IMR-90 (cell line): ENCODE data around the gene NT5C3A. TPM values are rescaled to one million over a fixed set of nuclear protein-coding genes. Genes with fewer than 3 reads are reported as not detected.
"Not testable (repeated sequence)": the region's sequence is repeated elsewhere in the genome, so short reads cannot be mapped to it uniquely, and the experiment has no call there.

ENCODE experiments used
- ATAC-seq: fragments of 200-7000 bp; cut with Tn5 transposase; 2 replicates; pipeline ENCODE4 v1.9.1; 2020; ENCODE audit warnings: low read depth, mild to moderate bottlenecking, moderate library complexity
- BruUV-seq: library from RNA; stranded (reverse); fragments of 400-500 nt; replicated peaks from 2 replicates; lab custom pipeline; 2021; lab: Mats Ljungman, UMichigan
- CTCF ChIA-PET: fragments of 300-600 bp; formaldehyde crosslinking; extraction: SDS; loops from one replicate; lab custom pipeline; 2021; ENCODE audit warnings: antibody characterized with exemption; lab: Yijun Ruan, JAX
- POLR2A ChIA-PET: fragments of 300-600 bp; sonication (Branson Sonifier 250); formaldehyde crosslinking; loops from one replicate; lab custom pipeline; 2022; ENCODE audit warnings: antibody characterized with exemption; ENCODE audit not compliant: unreplicated experiment; lab: Charles Lee
- DNase-seq: peaks from one replicate; pipeline ENCODE4 v3.0.0; 2013
- H2AFZ ChIP-seq: replicated peaks from 2 replicates; pipeline ENCODE3; 2013; ENCODE audit warnings: low read length, mild to moderate bottlenecking; ENCODE audit not compliant: poor library complexity
- H2AK5ac ChIP-seq: 2 replicates; pipeline ENCODE4 v1.6.1; 2013; ENCODE audit warnings: low read depth, low read length, inconsistent platforms
- H2AK9ac ChIP-seq: replicated peaks from 2 replicates; pipeline ENCODE3; 2013; ENCODE audit warnings: mild to moderate bottlenecking, low read depth, low read length, moderate library complexity; ENCODE audit not compliant: poor library complexity
- H2BK120ac ChIP-seq: 2 replicates; pipeline ENCODE4 v1.6.1; 2013; ENCODE audit warnings: low read depth, low read length, inconsistent platforms
- H2BK15ac ChIP-seq: 3 replicates; pipeline ENCODE4 v1.6.1; 2013; ENCODE audit warnings: low read depth, low read length, inconsistent platforms
- H2BK20ac ChIP-seq: 2 replicates; pipeline ENCODE4 v1.6.1; 2013; ENCODE audit warnings: low read depth, mild to moderate bottlenecking, inconsistent platforms, low read length, moderate library complexity
- H2BK5ac ChIP-seq: 2 replicates; pipeline ENCODE4 v1.6.1; 2013; ENCODE audit warnings: mild to moderate bottlenecking, low read depth, low read length, inconsistent platforms; ENCODE audit not compliant: poor library complexity, severe bottlenecking
- H3K14ac ChIP-seq: replicated peaks from 2 replicates; pipeline ENCODE4 v1.6.1; 2013; ENCODE audit warnings: low read depth, low read length, inconsistent platforms
- H3K18ac ChIP-seq: 2 replicates; pipeline ENCODE4 v1.6.1; 2013; ENCODE audit warnings: low read depth, low read length, control low read depth
- H3K23ac ChIP-seq: 2 replicates; pipeline ENCODE4 v1.6.1; 2013; ENCODE audit warnings: low read depth, low read length, inconsistent platforms
- H3K27ac ChIP-seq: 2 replicates; pipeline ENCODE4 v1.5.1; 2013; ENCODE audit warnings: mild to moderate bottlenecking, control low read depth, low read length; ENCODE audit not compliant: insufficient read depth
- H3K27me3 ChIP-seq: 2 replicates; pipeline ENCODE4 v1.6.1; 2013; ENCODE audit warnings: low read length; ENCODE audit not compliant: control insufficient read depth, insufficient read depth
- H3K36me3 ChIP-seq: 2 replicates; pipeline ENCODE4 v1.6.1; 2013; ENCODE audit warnings: low read length, mixed read lengths; ENCODE audit not compliant: control insufficient read depth, insufficient read depth
- H3K4ac ChIP-seq: 2 replicates; pipeline ENCODE4 v1.6.1; 2013; ENCODE audit warnings: low read depth, low read length, inconsistent platforms
- H3K4me1 ChIP-seq: 2 replicates; pipeline ENCODE4 v1.6.1; 2013; ENCODE audit warnings: low read length, mixed read lengths; ENCODE audit not compliant: control insufficient read depth, insufficient read depth
- H3K4me2 ChIP-seq: 2 replicates; pipeline ENCODE4 v1.6.1; 2013; ENCODE audit warnings: low read depth, mild to moderate bottlenecking, control low read depth, low read length, moderate library complexity
- H3K4me3 ChIP-seq: 2 replicates; pipeline ENCODE4 v1.5.1; 2013; ENCODE audit warnings: low read depth, mild to moderate bottlenecking, control low read depth, low read length, moderate library complexity; ENCODE audit not compliant: insufficient read depth
- H3K56ac ChIP-seq: 2 replicates; pipeline ENCODE4 v1.6.1; 2013; ENCODE audit warnings: low read length, inconsistent platforms; ENCODE audit not compliant: insufficient read depth; ENCODE audit errors: extremely low read depth
- H3K79me1 ChIP-seq, 2 experiments: 2 replicates each; pipeline ENCODE4 v1.6.1; 2013; ENCODE audit warnings: low read length in 2 of 2, inconsistent platforms in 1 of 2, low read depth in 1 of 2
- H3K9ac ChIP-seq: 2 replicates; pipeline ENCODE4 v1.6.1; 2013; ENCODE audit warnings: low read depth, low read length, control low read depth
- H3K9me1 ChIP-seq: 2 replicates; pipeline ENCODE4 v1.6.1; 2013; ENCODE audit warnings: low read length, inconsistent platforms; ENCODE audit not compliant: insufficient read depth
- H3K9me3 ChIP-seq: 2 replicates; pipeline ENCODE4 v1.6.1; 2013; ENCODE audit warnings: low read length; ENCODE audit not compliant: control insufficient read depth, insufficient read depth
- H4K20me1 ChIP-seq: 2 replicates; pipeline ENCODE4 v1.6.1; 2013; ENCODE audit warnings: low read length, inconsistent platforms; ENCODE audit not compliant: insufficient read depth
- H4K5ac ChIP-seq: 2 replicates; pipeline ENCODE4 v1.6.1; 2013; ENCODE audit warnings: mild to moderate bottlenecking, low read depth, low read length, control low read depth
- H4K8ac ChIP-seq, 2 experiments: 2 replicates each; pipeline ENCODE4 v1.6.1; 2013; ENCODE audit warnings: low read depth in 2 of 2, low read length in 2 of 2, control low read depth in 1 of 2, inconsistent platforms in 1 of 2
- H4K91ac ChIP-seq: 2 replicates; pipeline ENCODE4 v1.6.1; 2013; ENCODE audit warnings: low read depth, low read length, inconsistent platforms; ENCODE audit not compliant: insufficient read depth
- WGBS, 2 experiments: methylation state at CpG; one replicate each; pipeline versions ENCODE4 v1.1.5 to v1.1.7; 2013; ENCODE audit warnings: missing lambda C conversion rate in 2 of 2; ENCODE audit not compliant: insufficient read length in 1 of 2; ENCODE audit errors: extremely low coverage in 2 of 2; 5-methylcytosine and 5-hydroxymethylcytosine counted together
- dilution Hi-C: fragments of 300-500 bp; cut with HindIII; formaldehyde crosslinking; loops from one replicate; pipeline ENCODE4 v1.14.3; 2018; ENCODE audit warnings: low sequenced_read_pairs; ENCODE audit not compliant: unreplicated experiment
- in situ Hi-C: fragments of 300-500 bp; cut with MboI; formaldehyde crosslinking; loops from 3 replicates; pipeline ENCODE4 v1.14.3; 2019; ENCODE audit warnings: low sequenced_read_pairs, inconsistent platforms, mixed read lengths
- intact Hi-C: fragments of 100-400 bp; cut with micrococcal nuclease; formaldehyde crosslinking; loops from 2 replicates; pipeline ENCODE4 v1.10.0; 2022
- polyA plus RNA-seq, 3 experiments: library from polyadenylated mRNA; depleted of rRNA; stranded (reverse); fragments of >200 nt; gene quantifications; 2 replicates each; pipeline ENCODE4 v1.2.3, GENCODE V29; 2012; ENCODE audit warnings: low replicate concordance in 1 of 3
- total RNA-seq: library from RNA; depleted of rRNA; stranded (reverse); fragments of >200 nt; gene quantifications from 2 replicates; pipeline ENCODE4 v1.2.3, GENCODE V29; 2012

Gene NT5C3A
- total and polyA plus RNA-seq, 2 of the 4 experiments (the other 2 are of a cell fraction): 11.3 to 12.2 TPM

GRCh38 chr7:32988148-32988547 lies 74.4 kb downstream of the NT5C3A start:
- H3K9me3 ChIP-seq, H2AK5ac ChIP-seq, H3K23ac ChIP-seq, H4K91ac ChIP-seq, H3K4me1 ChIP-seq, H3K4me3 ChIP-seq, H2BK20ac ChIP-seq, H3K79me1 ChIP-seq, H3K4me2 ChIP-seq, H3K4ac ChIP-seq, H4K8ac ChIP-seq, H4K20me1 ChIP-seq, H4K5ac ChIP-seq, H2BK120ac ChIP-seq, in situ Hi-C loops, H3K27me3 ChIP-seq, intact Hi-C loops, dilution Hi-C loops, H3K18ac ChIP-seq, H2BK15ac ChIP-seq, ATAC-seq, H3K14ac ChIP-seq, H2AFZ ChIP-seq, H3K27ac ChIP-seq, H3K9ac ChIP-seq, BruUV-seq, H3K56ac ChIP-seq, DNase-seq, POLR2A ChIA-PET, H2AK9ac ChIP-seq, CTCF ChIA-PET, H3K9me1 ChIP-seq, H2BK5ac ChIP-seq: not testable (repeated sequence)
- peaks cover 11% of the 10 kb centered on the region for H3K36me3 ChIP-seq
- no CpG with 5 or more reads among the region's 8 CpGs for WGBS, 2 experiments
